Measurements from ENCODE around the gene METRN. TPM values are rescaled to one million over a fixed set of nuclear protein-coding genes. Genes with fewer than 3 reads are reported as not detected.

The METRN gene
- total RNA-seq, 1 donor from 2014 or later: 62.0 TPM

DNA sequence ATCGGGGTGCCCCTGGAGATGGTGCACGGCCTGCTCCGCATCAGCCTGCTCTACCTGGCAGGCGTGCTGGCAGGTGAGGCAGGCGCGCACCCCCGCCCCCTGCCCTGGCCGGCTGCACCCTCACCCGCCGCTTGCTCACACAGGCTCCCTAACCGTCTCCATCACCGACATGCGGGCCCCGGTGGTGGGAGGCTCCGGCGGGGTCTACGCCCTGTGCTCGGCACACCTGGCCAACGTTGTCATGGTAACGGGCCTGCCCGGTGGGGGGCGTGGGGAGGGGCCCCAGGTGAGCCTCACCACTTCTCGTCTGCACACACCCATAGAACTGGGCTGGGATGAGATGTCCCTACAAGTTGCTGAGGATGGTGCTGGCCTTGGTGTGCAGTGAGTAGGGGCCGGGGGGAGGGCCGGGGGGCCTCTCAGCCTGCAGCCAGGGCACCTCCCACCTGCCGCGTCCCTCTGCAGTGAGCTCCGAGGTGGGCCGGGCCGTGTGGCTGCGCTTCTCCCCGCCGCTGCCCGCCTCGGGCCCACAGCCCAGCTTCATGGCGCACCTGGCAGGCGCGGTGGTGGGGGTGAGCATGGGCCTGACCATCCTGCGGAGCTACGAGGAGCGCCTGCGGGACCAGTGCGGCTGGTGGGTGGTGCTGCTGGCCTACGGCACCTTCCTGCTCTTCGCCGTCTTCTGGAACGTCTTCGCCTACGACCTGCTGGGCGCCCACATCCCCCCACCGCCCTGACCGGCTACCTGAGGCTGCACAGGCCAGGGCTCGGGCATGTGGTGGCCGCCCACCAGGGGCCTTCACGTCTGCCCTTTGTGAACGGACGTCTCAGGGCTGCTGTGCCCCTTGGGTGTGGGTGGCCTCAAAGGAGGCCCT is 37.4 kb upstream of the METRN start:
- no peak for DNase-seq (ENCODE audit: low spot score)

DNA sequence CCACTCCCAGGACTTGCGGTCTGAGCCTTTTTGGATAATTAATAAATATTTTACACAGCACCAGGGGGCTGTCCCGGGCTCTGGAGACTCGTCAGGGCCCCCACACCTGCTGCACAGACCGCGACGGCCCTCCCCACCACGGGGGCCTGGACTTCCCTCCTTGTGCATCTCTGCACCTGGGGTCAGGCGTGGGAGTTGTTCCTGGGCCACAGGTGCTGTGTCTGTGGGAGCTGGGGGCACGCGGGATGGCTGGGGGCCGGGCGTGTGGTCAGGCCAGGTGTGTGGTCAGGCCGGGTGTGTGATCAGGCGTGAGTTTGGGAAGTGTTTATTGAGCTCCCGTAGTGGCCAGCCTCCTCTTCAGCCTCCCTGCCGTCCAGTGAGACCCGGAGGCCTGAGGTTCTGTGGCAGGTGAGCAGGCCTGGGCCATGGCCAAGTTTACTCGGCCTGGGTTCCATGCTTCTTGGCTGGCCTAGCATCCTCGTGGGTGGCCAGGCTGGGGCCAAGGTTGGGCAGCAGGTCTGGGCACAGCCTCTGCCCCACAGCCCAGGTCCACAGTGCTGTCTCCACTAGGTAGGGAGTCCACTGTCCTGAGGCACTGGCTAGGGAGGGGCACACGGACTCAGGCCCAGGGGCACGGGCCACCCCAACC is 36.6 kb upstream of the METRN start:
- no peak for DNase-seq (ENCODE audit: low spot score)

DNA sequence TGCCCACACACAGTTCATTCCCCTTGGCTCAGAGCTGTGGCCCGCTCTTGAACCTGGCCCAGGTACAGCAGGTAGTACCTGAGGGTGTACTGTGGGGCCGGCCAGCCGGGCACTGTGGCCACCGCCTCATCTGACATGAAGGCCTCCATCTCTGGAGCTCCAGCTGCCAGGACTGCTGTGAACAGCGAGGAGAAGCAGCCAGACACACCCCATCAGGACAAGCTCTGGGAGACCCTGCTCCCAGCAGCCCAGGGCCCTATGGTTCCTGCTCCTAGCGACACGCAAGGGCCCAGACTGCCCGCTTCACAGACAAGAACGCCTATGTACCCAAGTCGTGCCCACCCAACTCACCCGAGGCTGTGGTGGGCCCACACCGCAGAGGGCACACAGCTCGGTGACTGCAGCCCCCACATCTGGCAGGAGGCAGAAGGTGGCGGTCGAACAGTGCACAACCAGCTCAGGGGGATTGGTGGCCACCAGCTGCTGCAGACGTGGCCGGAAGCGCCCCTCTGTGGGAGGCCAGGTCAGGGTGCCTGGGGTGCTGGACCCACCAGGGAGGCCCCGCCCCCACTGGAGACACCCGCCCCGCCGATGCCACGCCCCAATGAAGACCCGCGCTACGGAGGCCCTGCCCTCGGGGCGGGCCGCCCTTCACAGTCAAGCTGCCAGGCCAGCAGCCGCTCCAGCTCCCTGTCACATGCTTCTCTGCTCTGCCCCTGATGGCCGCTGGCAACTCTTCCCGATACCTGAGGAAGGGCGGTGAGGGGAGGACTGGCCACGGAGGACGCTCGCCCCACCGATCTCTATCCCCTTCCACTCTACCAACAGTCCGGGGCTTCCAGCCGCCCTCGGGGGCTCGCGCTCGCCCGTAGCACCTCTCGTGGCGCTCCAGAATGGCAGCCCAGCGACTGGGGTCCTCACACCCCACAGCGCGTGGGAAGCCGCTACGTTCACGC is 35.8 kb upstream of the METRN start:
- peak; percentile 64 for DNase-seq (ENCODE audit: low spot score)

DNA sequence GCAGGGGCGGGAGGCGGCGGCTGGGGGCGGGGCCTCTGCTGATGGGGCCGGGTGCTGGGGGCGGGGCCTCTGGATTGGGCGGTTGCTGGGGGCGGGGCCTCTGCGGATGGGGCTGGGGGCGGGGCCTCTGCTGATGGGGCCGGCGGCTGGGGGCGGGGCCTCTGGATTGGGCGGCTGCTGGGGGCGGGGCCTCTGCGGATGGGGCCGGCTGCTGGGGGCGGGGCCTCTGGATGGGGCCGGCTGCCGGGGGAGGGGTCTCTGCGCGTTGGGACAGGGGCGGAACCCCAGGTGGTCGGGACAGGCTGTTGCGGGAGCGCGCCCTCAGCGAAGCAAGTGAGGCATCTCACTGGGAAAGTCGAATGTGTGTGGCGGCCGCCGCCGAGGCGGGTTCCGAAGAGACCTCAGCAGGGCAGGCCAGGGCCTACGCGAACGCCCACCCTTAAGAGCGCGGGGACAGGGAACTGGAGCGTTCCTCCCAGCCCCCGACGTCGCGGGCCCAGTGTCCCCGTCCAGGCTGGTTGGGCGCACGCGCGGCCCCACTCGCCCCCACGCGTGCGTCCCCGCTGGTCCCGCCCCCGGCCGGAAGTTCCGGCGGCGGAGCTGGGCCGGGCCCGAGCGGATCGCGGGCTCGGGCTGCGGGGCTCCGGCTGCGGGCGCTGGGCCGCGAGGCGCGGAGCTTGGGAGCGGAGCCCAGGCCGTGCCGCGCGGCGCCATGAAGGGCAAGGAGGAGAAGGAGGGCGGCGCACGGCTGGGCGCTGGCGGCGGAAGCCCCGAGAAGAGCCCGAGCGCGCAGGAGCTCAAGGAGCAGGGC is 34.9 kb upstream of the METRN start, which contains the start of gene STUB1:
TSS of gene STUB1 (plus strand) at position 597 of the 811 bp plus-strand sequence. CDS start at position 713, 116 bp downstream.
- peak; percentile 81 for DNase-seq (ENCODE audit: low spot score)

DNA sequence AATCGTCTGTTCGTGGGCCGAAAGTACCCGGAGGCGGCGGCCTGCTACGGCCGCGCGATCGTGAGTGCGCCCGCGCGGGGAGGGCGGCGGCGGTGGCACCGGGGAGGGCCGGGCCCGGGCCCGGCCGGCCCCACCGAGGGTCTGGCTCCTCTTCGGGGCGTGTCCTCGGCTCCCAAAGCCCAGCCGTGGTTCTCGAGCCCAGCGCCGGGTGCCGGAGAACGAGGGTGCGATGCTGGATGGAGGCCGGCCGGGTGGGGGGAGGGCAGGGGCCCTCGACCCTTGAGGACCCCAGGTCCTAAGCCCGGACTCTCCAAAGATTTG is 34.3 kb upstream of the METRN start:
- DNase-seq (ENCODE audit: low spot score): no peak

DNA sequence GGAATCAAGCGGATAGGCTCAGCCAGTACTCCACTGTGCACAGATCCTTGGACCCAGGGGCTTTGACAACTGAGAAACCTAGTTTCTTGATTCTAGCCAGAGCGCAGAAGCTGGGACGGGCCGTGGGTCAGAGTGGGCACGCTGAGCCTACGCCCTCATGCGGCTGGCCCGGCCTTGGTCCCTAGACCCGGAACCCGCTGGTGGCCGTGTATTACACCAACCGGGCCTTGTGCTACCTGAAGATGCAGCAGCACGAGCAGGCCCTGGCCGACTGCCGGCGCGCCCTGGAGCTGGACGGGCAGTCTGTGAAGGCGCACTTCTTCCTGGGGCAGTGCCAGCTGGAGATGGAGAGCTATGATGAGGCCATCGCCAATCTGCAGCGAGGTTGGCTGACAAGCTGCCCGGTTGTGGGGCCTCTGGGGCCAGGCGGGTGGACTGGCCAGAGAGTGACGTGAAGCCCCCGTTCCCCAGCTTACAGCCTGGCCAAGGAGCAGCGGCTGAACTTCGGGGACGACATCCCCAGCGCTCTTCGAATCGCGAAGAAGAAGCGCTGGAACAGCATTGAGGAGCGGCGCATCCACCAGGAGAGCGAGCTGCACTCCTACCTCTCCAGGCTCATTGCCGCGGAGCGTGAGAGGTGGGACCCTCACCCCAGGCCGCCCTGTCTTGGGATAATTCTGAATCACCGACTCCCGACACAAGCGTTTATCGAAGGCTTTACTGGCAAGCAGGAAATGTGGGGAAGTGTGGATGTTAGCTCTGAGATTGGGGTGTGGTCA is 33.8 kb upstream of the METRN start:
- DNase-seq (ENCODE audit: low spot score): no peak

DNA sequence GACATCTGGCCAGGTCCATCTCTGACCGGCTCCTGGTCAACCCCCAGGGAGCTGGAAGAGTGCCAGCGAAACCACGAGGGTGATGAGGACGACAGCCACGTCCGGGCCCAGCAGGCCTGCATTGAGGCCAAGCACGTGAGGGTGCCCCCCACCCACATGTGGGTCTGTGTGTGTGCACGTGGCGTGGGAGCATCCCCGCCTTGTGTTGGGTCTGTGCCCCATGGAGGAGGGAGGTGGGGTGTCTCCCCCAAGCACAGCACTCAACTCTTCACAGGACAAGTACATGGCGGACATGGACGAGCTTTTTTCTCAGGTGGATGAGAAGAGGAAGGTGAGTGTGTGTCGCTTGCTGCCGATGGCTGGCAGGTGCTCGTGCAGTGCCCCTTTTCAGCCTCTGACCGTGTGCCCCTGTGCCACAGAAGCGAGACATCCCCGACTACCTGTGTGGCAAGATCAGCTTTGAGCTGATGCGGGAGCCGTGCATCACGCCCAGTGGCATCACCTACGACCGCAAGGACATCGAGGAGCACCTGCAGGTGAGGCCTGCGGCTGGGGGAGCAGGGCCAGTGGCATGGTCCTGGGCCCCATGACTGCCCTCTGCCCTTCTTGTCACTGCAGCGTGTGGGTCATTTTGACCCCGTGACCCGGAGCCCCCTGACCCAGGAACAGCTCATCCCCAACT is 33.0 kb upstream of the METRN start:
- DNase-seq (ENCODE audit: low spot score): no peak

DNA sequence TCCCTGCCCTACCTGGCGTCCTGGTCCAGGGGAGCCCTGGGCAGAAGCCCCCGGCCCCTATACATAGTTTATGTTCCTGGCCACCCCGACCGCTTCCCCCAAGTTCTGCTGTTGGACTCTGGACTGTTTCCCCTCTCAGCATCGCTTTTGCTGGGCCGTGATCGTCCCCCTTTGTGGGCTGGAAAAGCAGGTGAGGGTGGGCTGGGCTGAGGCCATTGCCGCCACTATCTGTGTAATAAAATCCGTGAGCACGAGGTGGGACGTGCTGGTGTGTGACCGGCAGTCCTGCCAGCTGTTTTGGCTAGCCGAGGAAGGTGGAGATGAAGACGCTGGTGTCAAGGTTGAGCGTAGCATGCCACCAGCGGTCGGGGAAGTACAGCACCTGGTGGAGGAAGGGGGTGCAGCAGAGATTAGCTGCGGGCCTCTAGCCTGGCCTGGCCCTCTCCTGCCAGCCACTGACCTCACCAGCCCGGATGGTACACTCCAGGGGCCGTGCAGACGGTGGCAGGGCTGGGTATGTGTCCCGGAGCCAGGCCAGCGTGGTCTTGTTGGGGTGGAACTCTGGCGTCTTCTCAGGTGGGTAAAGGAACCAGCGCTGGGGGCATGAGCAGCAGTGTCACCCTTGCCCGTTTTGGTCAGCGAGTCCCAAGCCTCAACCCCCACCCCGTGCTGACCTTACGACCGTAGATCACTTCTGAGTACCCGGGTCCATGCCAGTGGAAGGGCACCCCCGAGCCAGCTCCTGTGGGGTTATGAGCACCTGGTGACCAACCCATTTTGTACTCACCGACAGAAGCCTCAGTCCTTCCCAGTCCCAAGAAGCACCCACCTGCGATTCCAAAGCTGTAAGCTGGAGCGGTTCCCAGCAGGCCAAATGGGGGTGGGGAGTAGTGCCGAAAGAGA is 32.2 kb upstream of the METRN start:
- DNase-seq (ENCODE audit: low spot score): no peak

DNA sequence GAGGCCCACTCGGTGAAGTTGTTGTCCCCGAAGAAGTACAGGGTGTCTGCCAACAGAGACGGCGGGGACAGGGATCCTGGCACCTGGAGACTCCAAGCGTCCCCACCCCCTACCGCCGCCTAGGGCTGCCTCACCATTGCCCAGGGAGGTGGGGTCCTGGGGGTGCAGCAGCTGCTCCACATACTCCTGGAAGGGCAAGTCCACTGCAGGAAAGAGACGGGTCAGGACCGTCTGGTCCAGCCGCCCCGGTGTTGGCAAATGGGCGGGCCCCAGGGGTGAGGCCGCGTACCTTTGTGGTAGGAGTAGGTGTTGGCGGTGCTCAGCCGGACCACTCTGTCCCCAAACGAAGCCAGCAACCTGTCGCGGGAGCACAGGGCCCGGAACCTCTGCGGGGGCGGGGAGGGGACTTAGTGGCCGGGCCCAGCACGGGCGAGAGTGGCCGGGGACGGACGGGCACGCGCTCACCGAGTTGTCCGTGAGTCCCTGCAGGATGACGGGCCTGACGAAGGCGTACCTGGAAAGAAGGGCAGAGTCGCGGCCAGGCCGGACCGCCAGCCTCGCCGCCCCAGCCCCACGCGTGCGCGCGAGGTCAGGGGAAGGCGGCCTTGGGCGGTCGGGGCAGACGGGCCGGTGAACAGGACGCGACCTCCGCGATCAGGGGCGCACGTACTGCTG is 31.4 kb upstream of the METRN start:
- no peak for DNase-seq (ENCODE audit: low spot score)

DNA sequence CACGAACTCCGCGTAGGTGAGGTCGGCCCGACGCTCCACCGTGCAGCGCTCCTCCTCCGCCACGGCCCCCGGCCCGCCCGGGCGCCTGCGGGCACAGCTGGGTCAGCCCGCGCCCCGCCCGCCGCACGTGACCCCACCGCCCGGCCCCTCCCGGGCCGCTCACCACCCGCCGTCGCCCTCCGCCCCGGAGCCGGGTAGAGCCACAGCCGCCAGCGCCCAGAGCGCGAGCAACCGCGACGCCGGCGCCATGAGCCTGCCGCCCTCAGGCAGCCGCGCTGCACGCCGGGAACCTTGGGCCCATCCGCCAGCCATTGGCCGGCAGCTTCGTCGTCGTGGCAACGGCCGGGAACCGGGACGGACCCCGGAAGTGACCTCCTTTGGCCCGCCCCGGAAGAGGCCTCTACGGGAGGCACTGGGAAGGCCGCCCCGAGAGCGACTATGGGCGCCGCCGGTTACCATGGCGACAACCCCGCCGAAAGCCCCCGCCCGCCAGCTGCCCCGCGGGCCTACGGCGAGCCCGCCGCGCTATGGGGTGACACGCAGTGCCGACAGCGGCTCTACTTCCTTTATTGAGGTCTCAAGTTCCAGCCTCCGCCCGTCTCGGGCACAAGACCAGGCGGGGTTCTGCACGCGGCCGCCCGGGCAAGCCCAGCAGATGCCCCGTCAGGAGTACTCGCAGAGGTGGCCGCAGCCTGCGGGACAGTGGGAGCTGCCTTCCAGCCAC is 30.7 kb upstream of the METRN start, which contains the start of gene JMJD8:
TSS of gene JMJD8 (minus strand) at position 264 of the 724 bp plus-strand sequence. CDS start at position 249, 15 bp downstream.
- peak; percentile 97 for DNase-seq (ENCODE audit: low spot score)

DNA sequence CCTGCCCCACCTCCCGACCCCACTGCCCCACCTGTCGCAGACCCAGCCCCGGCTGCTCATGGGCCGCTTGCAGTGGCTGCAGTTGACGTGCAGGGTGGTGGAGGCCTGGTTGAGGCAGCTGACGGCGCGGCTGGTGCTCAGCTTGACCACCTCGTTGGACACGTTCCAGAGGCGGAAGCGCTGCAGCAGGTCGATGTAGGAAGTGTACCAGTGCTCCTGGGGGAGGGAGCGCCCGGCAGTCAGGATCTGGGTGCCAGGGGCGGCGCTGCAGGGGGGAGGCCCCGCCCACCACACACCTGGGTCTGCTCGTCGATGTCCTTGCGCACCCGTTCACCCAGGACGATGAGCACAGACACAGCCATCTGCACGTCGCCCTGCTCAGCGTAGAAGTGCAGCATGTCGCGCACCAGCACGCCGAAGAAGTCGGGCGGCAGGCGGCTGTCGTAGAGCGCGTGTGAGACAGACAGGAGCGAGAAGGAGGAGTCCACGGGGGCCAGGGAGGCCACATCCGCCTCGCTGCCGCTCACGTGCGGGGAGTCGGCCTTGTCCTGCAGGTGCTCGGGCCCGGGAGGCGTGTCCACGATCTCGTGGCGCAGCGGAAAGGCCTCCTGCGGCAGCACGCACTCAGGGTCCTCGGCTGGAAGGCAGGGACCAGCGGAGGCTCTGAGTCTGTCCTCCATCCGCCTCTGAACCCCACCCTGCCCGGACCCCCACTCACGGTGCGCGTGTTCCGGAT is 29.8 kb upstream of the METRN start:
- DNase-seq (ENCODE audit: low spot score): no peak

DNA sequence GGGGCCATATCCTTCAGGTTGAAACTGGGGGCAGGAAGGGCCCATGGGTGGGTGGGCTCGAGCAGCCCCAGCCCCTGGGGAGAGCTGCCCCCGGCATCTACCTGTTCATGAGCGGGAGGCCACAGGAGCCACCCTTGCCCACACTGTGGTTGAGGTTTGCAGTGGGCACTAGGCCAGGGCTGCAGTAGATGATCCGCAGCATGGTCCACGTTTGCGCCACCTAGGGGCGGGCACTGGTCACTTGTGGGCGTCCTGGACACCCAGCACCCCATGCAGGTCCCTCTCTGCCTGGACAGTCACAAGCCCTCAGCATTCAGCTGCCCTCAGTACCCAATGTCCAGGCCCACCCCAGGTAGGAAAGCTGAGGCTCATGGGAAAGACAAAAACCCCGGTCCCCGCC is 29.0 kb upstream of the METRN start:
- DNase-seq (ENCODE audit: low spot score): no peak

DNA sequence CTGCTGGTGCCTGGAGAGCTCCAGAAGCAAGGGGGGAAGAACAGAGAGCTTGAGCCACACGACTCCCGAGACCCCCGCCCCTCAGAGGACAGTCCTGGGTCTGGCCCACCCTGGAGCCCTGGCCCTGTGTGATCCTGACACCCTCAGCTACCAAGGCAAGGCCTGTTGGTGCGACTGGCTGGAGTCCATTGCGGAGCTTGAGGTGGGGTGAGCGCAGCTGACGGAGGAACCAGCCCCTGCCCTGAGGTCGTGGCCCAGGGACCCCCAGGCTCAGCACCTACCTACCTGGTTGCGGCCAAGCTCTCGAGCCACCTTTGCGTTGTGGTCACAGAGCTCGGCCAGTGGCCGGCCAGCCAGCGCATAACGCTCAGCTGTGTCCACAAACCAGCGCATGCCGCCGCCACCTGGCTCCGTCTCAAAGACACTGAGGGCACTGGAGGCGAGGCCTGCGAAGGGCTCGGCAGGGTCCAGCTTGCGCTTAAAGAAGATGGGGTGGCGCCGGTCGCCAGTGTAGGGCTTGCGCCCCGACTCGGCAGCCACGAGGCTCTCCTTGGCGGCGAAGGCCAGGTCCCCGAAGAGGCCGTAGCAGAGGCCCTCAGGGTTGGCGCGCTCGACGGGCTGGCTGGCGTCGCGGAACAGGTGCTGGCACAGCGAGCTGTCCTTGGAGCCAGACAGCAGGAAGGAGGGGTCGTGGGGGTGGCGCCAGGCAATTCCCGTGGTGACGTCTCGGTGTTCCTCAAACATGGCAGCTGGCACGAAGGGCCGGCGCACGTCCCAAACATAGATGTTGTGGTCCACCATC is 28.3 kb upstream of the METRN start:
- no peak for DNase-seq (ENCODE audit: low spot score)

DNA sequence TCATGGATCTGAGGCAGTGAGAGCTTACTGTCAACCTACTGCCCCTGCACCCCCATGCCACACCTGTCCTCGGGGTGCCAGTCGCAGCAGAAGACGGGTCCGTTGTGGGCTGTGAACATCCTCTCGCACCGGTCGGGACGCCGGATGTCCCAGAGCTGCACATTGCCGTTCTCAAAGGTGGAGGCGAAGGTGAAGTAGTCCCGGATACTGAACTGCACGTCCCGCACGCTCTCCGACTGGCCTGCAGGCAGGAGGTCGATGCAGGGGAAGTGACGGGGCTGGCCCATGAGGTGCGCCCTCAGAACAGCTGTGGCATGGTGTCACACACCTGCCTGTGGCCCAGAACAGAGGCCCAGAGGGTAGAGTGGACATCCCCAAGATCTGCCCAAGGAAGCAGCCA is 27.4 kb upstream of the METRN start:
- no peak for DNase-seq (ENCODE audit: low spot score)

DNA sequence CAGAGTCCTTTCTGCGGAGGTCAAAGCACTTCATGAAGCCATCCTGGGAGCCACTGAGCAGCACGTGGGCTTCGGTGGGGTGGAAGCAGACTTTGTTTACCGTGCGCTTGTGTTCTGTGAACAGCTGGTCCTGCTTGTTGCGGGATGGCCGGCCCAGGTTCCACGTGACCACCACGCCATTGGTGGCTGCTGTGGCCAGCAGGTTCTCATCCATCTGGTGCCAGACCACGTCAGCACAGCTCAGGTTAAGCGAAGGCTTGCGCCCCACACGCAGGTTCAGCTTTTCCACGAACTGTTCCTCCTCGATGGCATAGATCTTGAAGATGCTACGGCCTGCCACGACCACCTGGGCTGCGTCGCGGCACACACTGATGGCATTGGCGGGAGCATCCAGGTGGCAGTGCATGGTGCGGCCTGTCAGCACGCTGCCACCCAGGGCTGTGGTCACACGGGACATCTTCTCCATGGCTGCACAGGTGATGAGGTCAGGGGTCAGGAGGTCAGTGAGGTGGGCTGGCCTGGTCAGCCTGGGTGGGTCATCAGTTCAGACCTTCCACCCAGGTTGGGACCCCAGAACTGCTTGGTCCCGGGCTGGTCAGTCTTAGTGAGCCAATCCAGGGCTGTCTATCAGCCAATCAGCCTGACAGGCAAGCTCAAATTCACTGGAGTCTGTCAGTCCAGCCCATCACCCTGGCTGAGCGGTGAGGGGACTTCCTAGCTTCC is 25.6 kb upstream of the METRN start:
- no peak for DNase-seq (ENCODE audit: low spot score)

Measured in mucosa of gallbladder (tissue), 1 donor.